ENCODE measurements around the gene FBXL4.

FBXL4 gene

GRCh38 chr6:98840996-98841513, 106.7 kb downstream of the FBXL4 start:
- no peak for TF ChIP-seq CTCF (IDR thresholded peaks at IDR 0.05)

- TF ChIP-seq CTCF (IDR thresholded peaks at IDR 0.05), result no peak
Measured at GRCh38 chr6:98840385-98840784, 107.4 kb downstream of the FBXL4 start.

GRCh38 chr6:98839781-98840361, 107.9 kb downstream of the FBXL4 start:
- TF ChIP-seq CTCF (IDR thresholded peaks at IDR 0.05), result peak; percentile 47

GRCh38 chr6:98838975-98839374, 108.8 kb downstream of the FBXL4 start:
- TF ChIP-seq CTCF (IDR thresholded peaks at IDR 0.05), result no peak

- TF ChIP-seq CTCF (IDR thresholded peaks at IDR 0.05), result no peak
Measured at GRCh38 chr6:98838032-98838431, 109.7 kb downstream of the FBXL4 start.

GRCh38 chr6:98836962-98837944, 110.5 kb downstream of the FBXL4 start:
- no peak for TF ChIP-seq CTCF (IDR thresholded peaks at IDR 0.05)

- TF ChIP-seq CTCF (IDR thresholded peaks at IDR 0.05), result no peak
Measured at GRCh38 chr6:98836025-98836961, 111.5 kb downstream of the FBXL4 start.

All from LNCAP (cell line).